ENCODE data around the gene CHST9. TPM values are rescaled to one million over a fixed set of nuclear protein-coding genes. Genes with fewer than 3 reads are reported as not detected.
"Not testable (repeated sequence)": the region's sequence is repeated elsewhere in the genome, so short reads cannot be mapped to it uniquely, and the experiment has no call there.

The CHST9 gene
- total RNA-seq, 1 donor from 2014 or later: 2.0 TPM

GRCh38 chr18:26928670-26929313 is 256.3 kb downstream of the CHST9 start:
- no peak overlapping the region for H3K4me3 ChIP-seq
- H3K4me1 ChIP-seq: no peaks in the 10 kb centered on the region
- TF ChIP-seq CTCF (IDR thresholded peaks at IDR 0.05; ENCODE audit: borderline replicate concordance): no peak
- H3K36me3 ChIP-seq: no peaks in the 10 kb centered on the region
- intact Hi-C loops (cut with micrococcal nuclease): no loop called here
- DNase-seq: no peak
- no peaks in the 10 kb centered on the region for H3K9me3 ChIP-seq (replicated peaks)
- H3K27me3 ChIP-seq (ENCODE audit: low read depth): no peaks in the 10 kb centered on the region
- no peak overlapping the region for H3K27ac ChIP-seq (replicated peaks)

- H3K4me1 ChIP-seq; H3K27ac ChIP-seq (replicated peaks); H3K9me3 ChIP-seq (replicated peaks); H3K27me3 ChIP-seq (ENCODE audit: low read depth); H3K4me3 ChIP-seq; DNase-seq; H3K36me3 ChIP-seq; intact Hi-C loops (cut with micrococcal nuclease): not testable (repeated sequence)
Observed at GRCh38 chr18:26927822-26928221, 257.3 kb downstream of the CHST9 start.

- intact Hi-C loops (cut with micrococcal nuclease): no loop called here
Observed at GRCh38 chr18:26926066-26926675, 258.9 kb downstream of the CHST9 start.

GRCh38 chr18:26925313-26925712 is 259.8 kb downstream of the CHST9 start:
- intact Hi-C loops (cut with micrococcal nuclease): no loop called here
- Histone ChIP-seq H3K4me1 (peaks cover under 1% of the 10 kb centered on the region), H3K27me3 (ENCODE audit: low read depth) (no peaks in the 10 kb centered on the region), H3K36me3 (no peaks in the 10 kb centered on the region), H3K27ac (replicated peaks) (no peak overlapping the region), H3K9me3 (replicated peaks) (peaks cover 12% of the 10 kb centered on the region), H3K4me3 (no peak overlapping the region)
- TF ChIP-seq CTCF (IDR thresholded peaks at IDR 0.05; ENCODE audit: borderline replicate concordance): no peak
- DNase-seq: no peak

More at GRCh38 chr18:26926066-26926675, 258.9 kb downstream of the CHST9 start:
- Histone ChIP-seq H3K4me3 (no peak overlapping the region), H3K27ac (replicated peaks) (no peak overlapping the region), H3K27me3 (ENCODE audit: low read depth) (no peaks in the 10 kb centered on the region), H3K36me3 (no peaks in the 10 kb centered on the region), H3K9me3 (replicated peaks) (peaks cover 12% of the 10 kb centered on the region), H3K4me1 (no peaks in the 10 kb centered on the region)
- DNase-seq: no peak
- TF ChIP-seq CTCF (IDR thresholded peaks at IDR 0.05; ENCODE audit: borderline replicate concordance): no peak

- TF ChIP-seq CTCF (IDR thresholded peaks at IDR 0.05; ENCODE audit: borderline replicate concordance): no peak
- Histone ChIP-seq H3K27me3 (ENCODE audit: low read depth) (no peaks in the 10 kb centered on the region), H3K36me3 (no peaks in the 10 kb centered on the region), H3K9me3 (replicated peaks) (peaks cover 12% of the 10 kb centered on the region), H3K27ac (replicated peaks) (no peak overlapping the region), H3K4me3 (no peak overlapping the region), H3K4me1 (peaks cover 15% of the 10 kb centered on the region)
- intact Hi-C loops (cut with micrococcal nuclease): no loop called here
- DNase-seq: no peak
Observed at GRCh38 chr18:26922313-26922712, 262.8 kb downstream of the CHST9 start.

- Histone ChIP-seq H3K36me3 (no peaks in the 10 kb centered on the region), H3K27ac (replicated peaks) (no peak overlapping the region), H3K4me3 (no peak overlapping the region), H3K27me3 (ENCODE audit: low read depth) (no peaks in the 10 kb centered on the region), H3K9me3 (replicated peaks) (peaks cover 12% of the 10 kb centered on the region), H3K4me1 (peaks cover 15% of the 10 kb centered on the region)
- intact Hi-C loops (cut with micrococcal nuclease): no loop called here
- TF ChIP-seq CTCF (IDR thresholded peaks at IDR 0.05; ENCODE audit: borderline replicate concordance): no peak
- DNase-seq: no peak
Observed at GRCh38 chr18:26920644-26921043, 264.5 kb downstream of the CHST9 start.

Data from left ventricle myocardium inferior (tissue), 1 donor.